ENCODE results near the gene RCOR1.

Gene RCOR1

DNA sequence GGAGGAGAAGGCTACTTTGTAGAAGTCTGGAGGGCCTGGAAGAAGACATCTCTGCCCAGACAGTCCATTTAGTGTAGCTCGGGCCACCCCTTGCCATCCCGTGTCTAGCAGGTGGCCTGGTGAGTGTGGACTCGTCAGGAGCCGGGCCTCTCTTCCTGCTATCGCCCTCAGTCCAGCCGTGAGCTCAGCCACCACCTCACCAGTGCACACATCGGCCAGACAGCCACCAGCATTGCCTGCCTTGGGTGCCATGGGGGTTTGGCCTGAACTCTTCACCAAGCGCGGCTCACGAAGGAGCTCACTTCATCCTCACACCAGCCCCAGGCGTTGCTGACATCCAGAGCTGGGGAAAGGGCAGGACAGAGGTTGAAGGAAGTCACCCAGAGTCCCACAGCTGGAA lies 165.2 kb downstream of the RCOR1 start:
- TF ChIP-seq FOXA1 (IDR thresholded peaks at IDR 0.05): no peak
- TF ChIP-seq TARDBP (IDR thresholded peaks at IDR 0.05): no peak
- TF ChIP-seq FOXM1 (IDR thresholded peaks at IDR 0.05; ENCODE audit: borderline replicate concordance): no peak
- no peak for TF ChIP-seq PKNOX1 (IDR thresholded peaks at IDR 0.05)
- TF ChIP-seq SUZ12 (IDR thresholded peaks at IDR 0.05): no peak
- TF ChIP-seq ARNT (IDR thresholded peaks at IDR 0.05): no peak
- no peak for TF ChIP-seq BHLHE40 (IDR thresholded peaks at IDR 0.05; ENCODE audit: borderline replicate concordance)
- TF ChIP-seq NFRKB (IDR thresholded peaks at IDR 0.05): no peak
- no peak for TF ChIP-seq ZNF384 (IDR thresholded peaks at IDR 0.05)
- TF ChIP-seq LEF1 (IDR thresholded peaks at IDR 0.05; ENCODE audit: borderline replicate concordance): no peak
- CTCF ChIA-PET: no interaction called here
- POLR2A ChIA-PET: interaction anchor here (1.0 kb wide), 1 partner anchor 9 kb away, joined by 3 read pairs; no protein-coding TSS in a partner anchor
- no peak for DNase-seq (ENCODE audit: extremely low spot score)

- TF ChIP-seq L3MBTL2 (conservative IDR thresholded peaks at IDR 0.05) (no peak), FOXM1 (IDR thresholded peaks at IDR 0.05; ENCODE audit: borderline replicate concordance) (no peak), CTBP1 (IDR thresholded peaks at IDR 0.05; ENCODE audit: borderline replicate concordance) (no peak), TARDBP (IDR thresholded peaks at IDR 0.05) (no peak), NFRKB (IDR thresholded peaks at IDR 0.05) (no peak), LEF1 (IDR thresholded peaks at IDR 0.05; ENCODE audit: borderline replicate concordance) (no peak), PKNOX1 (IDR thresholded peaks at IDR 0.05) (no peak), ZNF384 (IDR thresholded peaks at IDR 0.05) (no peak), FOXK2 (IDR thresholded peaks at IDR 0.05) (no peak), ELF4 (IDR thresholded peaks at IDR 0.05) (no peak), HDGF (IDR thresholded peaks at IDR 0.05; ENCODE audit: borderline replicate concordance) (no peak), SUZ12 (IDR thresholded peaks at IDR 0.05) (no peak), BHLHE40 (IDR thresholded peaks at IDR 0.05; ENCODE audit: borderline replicate concordance) (no peak), SP1 (IDR thresholded peaks at IDR 0.05) (no peak), FOXA1 (IDR thresholded peaks at IDR 0.05) (no peak), ARNT (IDR thresholded peaks at IDR 0.05) (no peak)
- ChIA-PET POLR2A (interaction anchor here (1.0 kb wide), 1 partner anchor 9 kb away, joined by 3 read pairs; no protein-coding TSS in a partner anchor), CTCF (no interaction called here)
- no peak for DNase-seq (ENCODE audit: extremely low spot score)
Measured at GRCh38 chr14:102758087-102758486, 165.6 kb downstream of the RCOR1 start.

- no peak for DNase-seq (ENCODE audit: extremely low spot score)
- ChIA-PET POLR2A (no interaction called here), CTCF (interaction anchor here (0.6 to 1.4 kb wide), 4 partner anchors 13 to 155 kb away, joined by 3 to 5 read pairs (median 4); no protein-coding TSS in a partner anchor)
- TF ChIP-seq FOXA1 (IDR thresholded peaks at IDR 0.05) (no peak), ELF4 (IDR thresholded peaks at IDR 0.05) (no peak), ARNT (IDR thresholded peaks at IDR 0.05) (no peak), SUZ12 (IDR thresholded peaks at IDR 0.05) (no peak)
Measured at GRCh38 chr14:102759456-102760187, 167.2 kb downstream of the RCOR1 start.

DNA sequence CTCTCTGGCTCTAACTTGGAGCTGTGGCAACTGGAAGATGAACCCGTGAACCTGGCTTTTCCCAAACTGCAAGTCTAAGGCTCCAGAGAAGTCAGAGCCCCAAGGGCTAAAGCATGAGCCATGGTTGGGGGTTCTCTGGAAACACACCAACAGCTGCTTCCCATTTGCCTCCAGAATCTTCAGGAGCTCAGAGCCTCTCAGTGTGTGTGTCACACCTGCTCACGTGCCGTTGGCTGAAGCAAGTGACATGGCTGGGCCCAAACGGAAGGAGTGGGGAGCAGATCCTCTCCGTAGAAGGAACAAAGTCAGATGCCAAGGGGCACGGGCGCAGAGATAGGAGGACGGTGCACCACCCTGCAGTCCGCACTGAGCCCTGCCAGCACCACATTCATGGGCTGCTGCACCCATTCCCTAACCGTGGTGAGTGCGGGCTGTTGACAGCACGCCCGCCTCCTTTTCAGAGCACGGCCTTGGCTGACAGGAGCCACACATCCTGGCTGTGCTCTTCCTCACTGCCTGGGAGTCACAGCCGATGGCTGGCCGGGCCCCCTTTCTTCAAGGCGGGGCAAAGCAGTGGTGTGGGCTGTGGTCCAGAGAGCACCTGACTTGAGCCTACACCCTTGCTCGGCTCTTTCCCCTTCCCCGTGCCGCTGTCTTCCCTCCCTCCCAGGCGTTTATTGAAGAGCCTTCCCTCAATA lies 168.2 kb downstream of the RCOR1 start:
- POLR2A ChIA-PET: no interaction called here
- no peak for DNase-seq (ENCODE audit: extremely low spot score)
- TF ChIP-seq SUZ12 (IDR thresholded peaks at IDR 0.05): no peak
- no peak for TF ChIP-seq FOXK2 (IDR thresholded peaks at IDR 0.05)
- no peak for TF ChIP-seq SP1 (IDR thresholded peaks at IDR 0.05)
- TF ChIP-seq LEF1 (IDR thresholded peaks at IDR 0.05; ENCODE audit: borderline replicate concordance): no peak
- TF ChIP-seq ELF4 (IDR thresholded peaks at IDR 0.05): no peak
- TF ChIP-seq PKNOX1 (IDR thresholded peaks at IDR 0.05): no peak
- no peak for TF ChIP-seq TARDBP (IDR thresholded peaks at IDR 0.05)
- no peak for TF ChIP-seq ARNT (IDR thresholded peaks at IDR 0.05)
- TF ChIP-seq L3MBTL2 (conservative IDR thresholded peaks at IDR 0.05): no peak
- TF ChIP-seq ZNF384 (IDR thresholded peaks at IDR 0.05): no peak
- TF ChIP-seq CTBP1 (IDR thresholded peaks at IDR 0.05; ENCODE audit: borderline replicate concordance): no peak
- no peak for TF ChIP-seq HDGF (IDR thresholded peaks at IDR 0.05; ENCODE audit: borderline replicate concordance)
- TF ChIP-seq NFRKB (IDR thresholded peaks at IDR 0.05): no peak
- no peak for TF ChIP-seq BHLHE40 (IDR thresholded peaks at IDR 0.05; ENCODE audit: borderline replicate concordance)
- TF ChIP-seq FOXM1 (IDR thresholded peaks at IDR 0.05; ENCODE audit: borderline replicate concordance): no peak
- no peak for TF ChIP-seq FOXA1 (IDR thresholded peaks at IDR 0.05)
- CTCF ChIA-PET: interaction anchor here (0.7 to 1.4 kb wide), 4 partner anchors 66 to 811 kb away, joined by 3 to 4 read pairs (median 4); no protein-coding TSS in a partner anchor

GRCh38 chr14:102761206-102761605 lies 168.8 kb downstream of the RCOR1 start:
- ChIA-PET POLR2A (no interaction called here), CTCF (no interaction called here)
- DNase-seq (ENCODE audit: extremely low spot score): no peak
- TF ChIP-seq SUZ12 (IDR thresholded peaks at IDR 0.05) (no peak), CTBP1 (IDR thresholded peaks at IDR 0.05; ENCODE audit: borderline replicate concordance) (no peak), FOXM1 (IDR thresholded peaks at IDR 0.05; ENCODE audit: borderline replicate concordance) (no peak), TARDBP (IDR thresholded peaks at IDR 0.05) (no peak), FOXA1 (IDR thresholded peaks at IDR 0.05) (no peak), PKNOX1 (IDR thresholded peaks at IDR 0.05) (no peak), BHLHE40 (IDR thresholded peaks at IDR 0.05; ENCODE audit: borderline replicate concordance) (no peak), LEF1 (IDR thresholded peaks at IDR 0.05; ENCODE audit: borderline replicate concordance) (no peak), HDGF (IDR thresholded peaks at IDR 0.05; ENCODE audit: borderline replicate concordance) (no peak), ZNF384 (IDR thresholded peaks at IDR 0.05) (no peak), SP1 (IDR thresholded peaks at IDR 0.05) (no peak), ARNT (IDR thresholded peaks at IDR 0.05) (no peak), L3MBTL2 (conservative IDR thresholded peaks at IDR 0.05) (no peak), ELF4 (IDR thresholded peaks at IDR 0.05) (no peak), FOXK2 (IDR thresholded peaks at IDR 0.05) (no peak), NFRKB (IDR thresholded peaks at IDR 0.05) (no peak)
